ENCODE data around the gene BEND2.

Gene BEND2

DNA sequence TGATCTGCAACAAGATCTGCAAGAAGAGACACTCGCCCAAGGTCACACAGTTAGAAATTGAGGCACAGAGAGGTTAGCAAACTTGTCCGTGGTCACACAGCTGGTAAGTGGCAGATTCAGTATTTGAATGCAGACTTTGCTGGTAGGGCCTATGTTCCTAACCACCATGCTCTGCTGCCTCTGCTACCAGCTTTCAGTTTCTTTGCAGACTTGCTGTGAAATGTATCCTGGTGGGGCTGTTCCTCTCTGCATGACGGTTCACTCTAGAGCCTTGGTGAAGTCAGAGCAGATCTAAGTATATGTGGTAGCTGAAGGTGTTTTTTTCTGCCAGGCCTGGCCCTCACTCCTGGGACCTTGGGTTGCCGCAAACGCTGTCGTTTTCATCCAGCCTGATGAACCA lies 87.1 kb downstream of the BEND2 start:
- Histone ChIP-seq H3K9me2 (replicated peaks; ENCODE audit: low read depth, low read length) (no peaks in the 10 kb centered on the region), H4K20me1 (ENCODE audit: insufficient read depth, low read length, poor library complexity, severe bottlenecking) (no peaks in the 10 kb centered on the region), H3F3A (ENCODE audit: low read depth) (no peaks in the 10 kb centered on the region), H3K27me3 (ENCODE audit: insufficient read depth, low read length, poor library complexity, severe bottlenecking) (no peaks in the 10 kb centered on the region), H3K4me3 (ENCODE audit: low read length, poor library complexity, severe bottlenecking) (no peak overlapping the region), H3K79me2 (ENCODE audit: insufficient read depth, low read length) (no peaks in the 10 kb centered on the region), H3K36me3 (ENCODE audit: insufficient read depth, low read length) (no peaks in the 10 kb centered on the region), H2AFZ (ENCODE audit: low read length) (no peak overlapping the region), H3K9me3 (ENCODE audit: insufficient read depth, low read depth, low read length) (no peaks in the 10 kb centered on the region), H3K4me2 (ENCODE audit: low read depth, low read length, poor library complexity, severe bottlenecking) (no peak overlapping the region), H3K9ac (ENCODE audit: low read depth, low read length, poor library complexity, severe bottlenecking) (no peak overlapping the region), H3K4me1 (ENCODE audit: insufficient read depth, low read length, poor library complexity, severe bottlenecking) (no peaks in the 10 kb centered on the region)
- TF ChIP-seq, protein P1, sequence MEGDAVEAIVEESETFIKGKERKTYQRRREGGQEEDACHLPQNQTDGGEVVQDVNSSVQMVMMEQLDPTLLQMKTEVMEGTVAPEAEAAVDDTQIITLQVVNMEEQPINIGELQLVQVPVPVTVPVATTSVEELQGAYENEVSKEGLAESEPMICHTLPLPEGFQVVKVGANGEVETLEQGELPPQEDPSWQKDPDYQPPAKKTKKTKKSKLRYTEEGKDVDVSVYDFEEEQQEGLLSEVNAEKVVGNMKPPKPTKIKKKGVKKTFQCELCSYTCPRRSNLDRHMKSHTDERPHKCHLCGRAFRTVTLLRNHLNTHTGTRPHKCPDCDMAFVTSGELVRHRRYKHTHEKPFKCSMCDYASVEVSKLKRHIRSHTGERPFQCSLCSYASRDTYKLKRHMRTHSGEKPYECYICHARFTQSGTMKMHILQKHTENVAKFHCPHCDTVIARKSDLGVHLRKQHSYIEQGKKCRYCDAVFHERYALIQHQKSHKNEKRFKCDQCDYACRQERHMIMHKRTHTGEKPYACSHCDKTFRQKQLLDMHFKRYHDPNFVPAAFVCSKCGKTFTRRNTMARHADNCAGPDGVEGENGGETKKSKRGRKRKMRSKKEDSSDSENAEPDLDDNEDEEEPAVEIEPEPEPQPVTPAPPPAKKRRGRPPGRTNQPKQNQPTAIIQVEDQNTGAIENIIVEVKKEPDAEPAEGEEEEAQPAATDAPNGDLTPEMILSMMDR (conservative IDR thresholded peaks at IDR 0.05; ENCODE audit: low read length), result no peak
- TF ChIP-seq EZH2phosphoT487 (IDR thresholded peaks at IDR 0.05; ENCODE audit: borderline replicate concordance), result no peak

DNA sequence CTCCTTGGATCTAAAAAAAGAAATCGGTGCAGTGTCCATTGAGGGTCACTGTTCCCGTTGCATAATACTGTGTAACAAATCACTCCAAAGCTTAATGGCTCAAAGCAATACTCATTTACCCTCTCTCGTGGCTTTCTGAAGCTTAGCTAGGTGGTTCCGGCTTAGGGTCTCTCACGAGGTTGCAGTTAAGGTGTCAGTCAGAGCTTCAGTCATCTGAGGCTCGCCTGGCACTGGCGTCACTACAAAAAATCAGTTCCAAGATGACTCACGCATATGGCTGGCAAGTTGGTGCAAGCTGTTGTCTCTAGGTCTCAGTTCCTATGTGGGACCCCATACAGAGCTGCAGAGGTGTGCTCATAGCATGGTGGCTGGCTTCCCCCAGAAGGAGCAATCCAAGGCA lies 91.0 kb downstream of the BEND2 start:
- Histone ChIP-seq H3K79me2 (ENCODE audit: insufficient read depth, low read length) (no peaks in the 10 kb centered on the region), H3K27me3 (ENCODE audit: insufficient read depth, low read length, poor library complexity, severe bottlenecking) (no peaks in the 10 kb centered on the region), H3F3A (ENCODE audit: low read depth) (no peaks in the 10 kb centered on the region), H3K4me1 (ENCODE audit: insufficient read depth, low read length, poor library complexity, severe bottlenecking) (no peaks in the 10 kb centered on the region), H3K4me3 (ENCODE audit: low read length, poor library complexity, severe bottlenecking) (no peak overlapping the region), H3K9ac (ENCODE audit: low read depth, low read length, poor library complexity, severe bottlenecking) (no peak overlapping the region), H3K9me2 (replicated peaks; ENCODE audit: low read depth, low read length) (no peaks in the 10 kb centered on the region), H4K20me1 (ENCODE audit: insufficient read depth, low read length, poor library complexity, severe bottlenecking) (no peaks in the 10 kb centered on the region), H2AFZ (ENCODE audit: low read length) (no peak overlapping the region), H3K36me3 (ENCODE audit: insufficient read depth, low read length) (no peaks in the 10 kb centered on the region), H3K4me2 (ENCODE audit: low read depth, low read length, poor library complexity, severe bottlenecking) (no peak overlapping the region), H3K9me3 (ENCODE audit: insufficient read depth, low read depth, low read length) (no peaks in the 10 kb centered on the region)
- TF ChIP-seq, protein P1 (conservative IDR thresholded peaks at IDR 0.05; ENCODE audit: low read length), result no peak
- no peak for TF ChIP-seq EZH2phosphoT487 (IDR thresholded peaks at IDR 0.05; ENCODE audit: borderline replicate concordance)

DNA sequence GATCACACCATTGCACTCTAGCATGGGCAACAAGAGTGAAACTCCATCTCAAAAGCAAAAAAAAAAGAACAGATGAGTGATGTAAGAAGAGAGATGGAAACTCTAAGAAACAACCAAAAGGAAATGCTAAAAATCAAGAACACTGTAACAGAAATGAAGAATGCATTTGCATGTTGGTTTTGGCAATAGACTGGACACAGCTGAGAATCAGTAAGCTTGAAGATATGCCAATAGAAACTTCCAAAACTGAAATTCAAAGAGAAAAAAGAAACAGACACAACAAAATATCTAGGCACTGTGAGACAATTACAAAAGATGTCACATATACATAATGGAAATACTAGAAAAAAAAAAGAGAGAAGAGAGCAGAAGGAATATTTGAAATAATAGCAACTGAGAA lies 93.7 kb downstream of the BEND2 start:
- no peak overlapping the region for H3K4me3 ChIP-seq (ENCODE audit: low read length, poor library complexity, severe bottlenecking)
- H3F3A ChIP-seq (ENCODE audit: low read depth), result no peaks in the 10 kb centered on the region
- no peaks in the 10 kb centered on the region for H3K79me2 ChIP-seq (ENCODE audit: insufficient read depth, low read length)
- TF ChIP-seq EZH2phosphoT487 (IDR thresholded peaks at IDR 0.05; ENCODE audit: borderline replicate concordance), result no peak
- TF ChIP-seq, protein P1 (conservative IDR thresholded peaks at IDR 0.05; ENCODE audit: low read length), result no peak
- H4K20me1 ChIP-seq (ENCODE audit: insufficient read depth, low read length, poor library complexity, severe bottlenecking), result no peaks in the 10 kb centered on the region
- no peak overlapping the region for H3K4me2 ChIP-seq (ENCODE audit: low read depth, low read length, poor library complexity, severe bottlenecking)
- no peaks in the 10 kb centered on the region for H3K9me2 ChIP-seq (replicated peaks; ENCODE audit: low read depth, low read length)
- no peaks in the 10 kb centered on the region for H3K9me3 ChIP-seq (ENCODE audit: insufficient read depth, low read depth, low read length)
- H3K4me1 ChIP-seq (ENCODE audit: insufficient read depth, low read length, poor library complexity, severe bottlenecking), result no peaks in the 10 kb centered on the region
- no peaks in the 10 kb centered on the region for H3K27me3 ChIP-seq (ENCODE audit: insufficient read depth, low read length, poor library complexity, severe bottlenecking)
- no peak overlapping the region for H2AFZ ChIP-seq (ENCODE audit: low read length)
- no peaks in the 10 kb centered on the region for H3K36me3 ChIP-seq (ENCODE audit: insufficient read depth, low read length)
- H3K9ac ChIP-seq (ENCODE audit: low read depth, low read length, poor library complexity, severe bottlenecking), result no peak overlapping the region

Data from Loucy (cell line).